Measurements from ENCODE around the gene DENND11. TPM values are rescaled to one million over a fixed set of nuclear protein-coding genes. Genes with fewer than 3 reads are reported as not detected.

The DENND11 gene
- polyA plus RNA-seq, 1 of the 3 experiments (the other 2 are of a cell fraction), result 5.5 TPM

DNA sequence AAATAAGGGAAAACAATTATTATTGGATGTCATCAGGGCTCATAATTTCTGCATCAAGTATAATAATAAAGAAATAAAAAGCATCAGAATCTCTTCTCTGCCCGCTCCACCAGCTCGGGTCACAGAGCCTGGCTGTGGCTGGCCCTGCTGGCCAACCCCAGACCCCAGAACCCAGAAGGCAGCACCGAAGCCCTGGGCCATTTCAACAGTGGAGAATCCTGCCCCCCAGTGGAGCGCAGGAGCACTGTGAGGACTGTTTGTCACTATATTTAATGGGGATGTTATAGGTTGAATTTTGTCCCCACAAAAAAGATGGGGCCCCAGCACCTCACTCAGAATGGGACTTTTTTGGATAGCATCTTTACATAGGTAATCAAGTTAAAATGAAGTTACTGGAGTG lies 27.3 kb downstream of the DENND11 start:
- Histone ChIP-seq H3K27me3 (ENCODE audit: insufficient read depth) (no peaks in the 10 kb centered on the region), H3K27ac (ENCODE audit: low read depth in 2 of 2, low read length in 1 of 2) (peak overlapping the region in 1 of 2 experiments; percentile 37; a peak in 1 of 4 replicates), H3K9me3 (no peaks in the 10 kb centered on the region), H3K4me2 (no peak overlapping the region), H3K4me1 (ENCODE audit: control insufficient read depth in 1 of 2, insufficient read depth in 2 of 2, low read depth in 1 of 2, low read length in 1 of 2) (no peaks in the 10 kb centered on the region), H3K36me3 (replicated peaks in 1 of 2; ENCODE audit: control insufficient read depth in 1 of 2, insufficient read depth in 2 of 2, low read length in 1 of 2) (peaks cover 26 to 40% of the 10 kb centered on the region in 2 experiments), H3K9me2 (no peaks in the 10 kb centered on the region), H3K79me2 (ENCODE audit: insufficient read depth) (no peaks in the 10 kb centered on the region), H3F3A (replicated peaks; ENCODE audit: insufficient read depth) (no peaks in the 10 kb centered on the region), H3K9ac (no peak overlapping the region), H3K4me3 (ENCODE audit: low read depth in 2 of 2, low read length in 1 of 2) (no peak overlapping the region), H4K20me1 (ENCODE audit: insufficient read depth) (no peaks in the 10 kb centered on the region), H2AFZ (ENCODE audit: low read depth) (no peak overlapping the region)
- DNase-seq, result peak; percentile 61
- TF ChIP-seq CHD2 (IDR thresholded peaks at IDR 0.05; ENCODE audit: low read length, partially characterized antibody) (no peak), RAD21 (IDR thresholded peaks at IDR 0.05; ENCODE audit: low read length) (0 out of 2 replicates have a peak, but pooled peaks have one; percentile 18), SMC3 (IDR thresholded peaks at IDR 0.05; ENCODE audit: low read depth, low read length) (peak; percentile 14; the same call in 1 of the 2 replicates), CTCF (IDR thresholded peaks at IDR 0.05) (peak; percentile 56), MAX (IDR thresholded peaks at IDR 0.05; ENCODE audit: low read depth) (no peak)
- TF ChIP-seq, protein P1, sequence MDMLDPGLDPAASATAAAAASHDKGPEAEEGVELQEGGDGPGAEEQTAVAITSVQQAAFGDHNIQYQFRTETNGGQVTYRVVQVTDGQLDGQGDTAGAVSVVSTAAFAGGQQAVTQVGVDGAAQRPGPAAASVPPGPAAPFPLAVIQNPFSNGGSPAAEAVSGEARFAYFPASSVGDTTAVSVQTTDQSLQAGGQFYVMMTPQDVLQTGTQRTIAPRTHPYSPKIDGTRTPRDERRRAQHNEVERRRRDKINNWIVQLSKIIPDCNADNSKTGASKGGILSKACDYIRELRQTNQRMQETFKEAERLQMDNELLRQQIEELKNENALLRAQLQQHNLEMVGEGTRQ (IDR thresholded peaks at IDR 0.05; ENCODE audit: borderline replicate concordance, low read depth, low read length), result no peak
- ChIA-PET CTCF (interaction anchor here (1.0 to 4.5 kb wide), 7 partner anchors 9 to 111 kb away, joined by 3 to 34 read pairs (median 3); no protein-coding TSS in a partner anchor), POLR2A (no interaction called here)
- WGBS (ENCODE audit: low lambda C conversion rate), result 80% methylated on average over 2 of the region's 4 CpGs

- CTCF ChIA-PET, result interaction anchor here (1.0 to 4.5 kb wide), 5 partner anchors 8 to 111 kb away, joined by 3 to 34 read pairs (median 3); no protein-coding TSS in a partner anchor
- Histone ChIP-seq H2AFZ (ENCODE audit: low read depth) (no peak overlapping the region), H3K27ac (ENCODE audit: low read depth in 2 of 2, low read length in 1 of 2) (peak overlapping the region in 1 of 2 experiments; percentile 37; a peak in 1 of 4 replicates), H3F3A (replicated peaks; ENCODE audit: insufficient read depth) (no peaks in the 10 kb centered on the region), H3K9ac (no peak overlapping the region), H4K20me1 (ENCODE audit: insufficient read depth) (no peaks in the 10 kb centered on the region), H3K4me1 (ENCODE audit: control insufficient read depth in 1 of 2, insufficient read depth in 2 of 2, low read depth in 1 of 2, low read length in 1 of 2) (no peaks in the 10 kb centered on the region), H3K27me3 (ENCODE audit: insufficient read depth) (no peaks in the 10 kb centered on the region), H3K4me2 (no peak overlapping the region), H3K9me3 (no peaks in the 10 kb centered on the region), H3K4me3 (ENCODE audit: low read depth in 2 of 2, low read length in 1 of 2) (no peak overlapping the region), H3K36me3 (replicated peaks in 1 of 2; ENCODE audit: control insufficient read depth in 1 of 2, insufficient read depth in 2 of 2, low read length in 1 of 2) (peaks cover 25 to 38% of the 10 kb centered on the region in 2 experiments), H3K79me2 (ENCODE audit: insufficient read depth) (no peaks in the 10 kb centered on the region), H3K9me2 (no peaks in the 10 kb centered on the region)
- POLR2A ChIA-PET, result no interaction called here
- no peak for DNase-seq
- WGBS (ENCODE audit: low lambda C conversion rate), result 92% methylated on average over 5 of the region's 5 CpGs
- no peak for TF ChIP-seq RFX5 (IDR thresholded peaks at IDR 0.05; ENCODE audit: low read length)
Observed at GRCh38 chr7:141674171-141674671, 27.7 kb downstream of the DENND11 start.

All from SK-N-SH (cell line).